HUES6 (cell line): ENCODE measurements around the gene WDFY3.

Experiments used
- H3K27ac ChIP-seq: 2 replicates; pipeline ENCODE4 v1.7.0; 2013; ENCODE audit warnings: low read depth, mild to moderate bottlenecking, low read length, inconsistent platforms
- H3K27me3 ChIP-seq: 2 replicates; pipeline ENCODE4 v1.6.1; 2013; ENCODE audit warnings: low read length; ENCODE audit not compliant: control insufficient read depth, insufficient read depth
- H3K36me3 ChIP-seq: 2 replicates; pipeline ENCODE4 v1.6.1; 2013; ENCODE audit warnings: low read length; ENCODE audit not compliant: control insufficient read depth, insufficient read depth
- H3K4me1 ChIP-seq: 2 replicates; pipeline ENCODE4 v1.6.1; 2013; ENCODE audit warnings: low read length; ENCODE audit not compliant: control insufficient read depth, insufficient read depth
- H3K4me3 ChIP-seq: 2 replicates; pipeline ENCODE4 v1.5.1; 2013; ENCODE audit warnings: low read depth, low read length
- H3K9ac ChIP-seq: one replicate; pipeline ENCODE4 v1.6.1; 2013; ENCODE audit warnings: mild to moderate bottlenecking, low read length
- H3K9me3 ChIP-seq: 2 replicates; pipeline ENCODE4 v1.6.1; 2013; ENCODE audit warnings: low read depth, low read length; ENCODE audit not compliant: control insufficient read depth, insufficient read depth

Gene WDFY3

DNA sequence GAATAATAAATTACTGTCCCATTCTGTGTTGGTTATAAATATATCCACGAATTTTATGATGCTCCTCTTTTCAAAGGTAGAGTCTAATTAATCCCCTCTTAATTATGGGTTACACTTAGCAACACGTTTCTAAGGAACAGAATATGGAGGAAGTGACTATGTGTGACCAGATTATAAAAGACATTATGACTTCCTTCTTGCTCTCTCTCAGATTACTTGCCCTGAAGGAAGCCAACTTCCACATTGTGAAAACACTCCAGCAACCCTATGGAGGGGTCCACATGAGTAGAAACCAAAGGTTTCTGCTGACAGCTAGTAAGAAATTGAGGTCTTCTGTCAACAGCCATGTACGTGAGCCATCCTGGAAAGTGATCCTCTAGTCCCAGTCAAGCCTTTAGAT, 59.3 kb downstream of the WDFY3 start:
- Histone ChIP-seq H3K9ac (no peak overlapping the region), H3K27me3 (no peaks in the 10 kb centered on the region), H3K9me3 (no peaks in the 10 kb centered on the region), H3K4me3 (no peak overlapping the region), H3K4me1 (peaks cover 18% of the 10 kb centered on the region), H3K36me3 (peaks cover 4% of the 10 kb centered on the region; the same call in 1 of the 2 replicates), H3K27ac (no peak overlapping the region)

DNA sequence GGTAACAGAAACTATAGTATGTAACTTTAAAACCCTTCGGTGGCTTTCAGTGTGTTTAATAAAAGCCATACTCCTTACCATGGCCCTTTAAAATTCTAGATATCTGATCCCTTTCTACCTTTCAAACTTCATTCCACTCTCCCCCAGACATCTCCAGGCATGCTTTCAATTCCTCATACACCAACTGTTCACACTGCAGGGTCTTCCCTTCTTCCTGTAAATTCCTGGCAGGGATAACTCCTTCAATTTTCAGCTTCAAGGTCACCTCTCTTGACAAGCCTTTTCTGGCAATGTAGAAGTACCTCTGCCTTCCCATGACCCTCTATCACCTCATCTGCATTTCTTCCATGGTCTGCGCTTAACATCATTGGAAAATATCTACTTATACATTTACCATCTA, 60.8 kb downstream of the WDFY3 start:
- no peak overlapping the region for H3K27ac ChIP-seq
- H3K36me3 ChIP-seq = peaks cover 4% of the 10 kb centered on the region; the same call in 1 of the 2 replicates
- H3K9ac ChIP-seq = no peak overlapping the region
- no peak overlapping the region for H3K4me3 ChIP-seq
- H3K27me3 ChIP-seq = no peaks in the 10 kb centered on the region
- no peaks in the 10 kb centered on the region for H3K9me3 ChIP-seq
- H3K4me1 ChIP-seq = peaks cover 32% of the 10 kb centered on the region

GRCh38 chr4:84901740-84902281, 64.7 kb downstream of the WDFY3 start:
- H3K27ac ChIP-seq = no peak overlapping the region
- H3K36me3 ChIP-seq = peaks cover 10% of the 10 kb centered on the region; the same call in 1 of the 2 replicates

DNA sequence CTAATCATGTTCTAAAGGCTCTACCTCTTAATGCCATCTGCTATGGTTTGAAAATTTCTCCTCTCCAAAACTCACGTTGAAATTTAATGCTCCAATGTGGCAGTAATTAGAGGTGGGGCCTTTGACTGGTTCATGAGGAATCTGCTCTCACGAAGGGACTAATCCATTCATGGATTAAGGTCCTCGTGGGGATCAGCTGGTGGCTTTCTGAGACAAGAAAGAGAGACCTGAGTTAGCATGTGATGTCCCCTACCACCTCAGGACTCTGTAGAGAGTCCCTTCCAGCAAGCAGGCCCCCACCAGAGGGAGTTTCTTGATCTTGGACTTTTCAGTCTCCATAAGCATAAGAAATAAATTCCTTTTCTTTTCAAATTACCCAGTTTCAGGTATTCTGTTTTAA, 65.3 kb downstream of the WDFY3 start:
- Histone ChIP-seq H3K4me1 (peaks cover 24% of the 10 kb centered on the region), H3K36me3 (peaks cover 10% of the 10 kb centered on the region; the same call in 1 of the 2 replicates), H3K27me3 (no peaks in the 10 kb centered on the region), H3K9ac (no peak overlapping the region), H3K4me3 (no peak overlapping the region), H3K27ac (no peak overlapping the region), H3K9me3 (no peaks in the 10 kb centered on the region)

More at GRCh38 chr4:84901740-84902281, 64.7 kb downstream of the WDFY3 start:
- no peak overlapping the region for H3K9ac ChIP-seq
- H3K9me3 ChIP-seq = no peaks in the 10 kb centered on the region
- H3K4me1 ChIP-seq = peaks cover 24% of the 10 kb centered on the region
- H3K27me3 ChIP-seq = no peaks in the 10 kb centered on the region
- no peak overlapping the region for H3K4me3 ChIP-seq

DNA sequence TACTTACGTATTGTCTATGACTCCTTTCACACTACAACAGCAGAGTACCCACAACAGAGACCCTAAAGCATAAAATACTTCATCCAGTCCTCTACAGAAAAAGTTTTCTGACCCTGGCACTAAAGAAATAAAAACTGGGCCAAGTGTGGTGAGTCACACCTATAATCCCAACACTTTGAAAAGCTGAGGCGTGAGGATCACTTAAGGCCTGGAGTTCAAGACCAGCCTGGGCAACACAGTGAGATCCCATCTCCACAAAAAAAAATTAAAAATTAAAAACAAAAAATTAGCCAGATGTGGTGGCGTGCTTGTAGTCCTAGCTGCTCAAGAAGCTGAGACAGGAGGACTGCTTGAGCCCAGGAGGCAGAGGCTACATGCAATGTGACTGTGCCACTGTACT, 66.9 kb downstream of the WDFY3 start:
- Histone ChIP-seq H3K27me3 (no peaks in the 10 kb centered on the region), H3K27ac (no peak overlapping the region), H3K4me1 (peaks cover 18% of the 10 kb centered on the region), H3K9ac (no peak overlapping the region), H3K9me3 (no peaks in the 10 kb centered on the region), H3K4me3 (no peak overlapping the region), H3K36me3 (peaks cover 10% of the 10 kb centered on the region; the same call in 1 of the 2 replicates)

- Histone ChIP-seq H3K27ac (no peak overlapping the region), H3K4me3 (no peak overlapping the region), H3K4me1 (peaks cover 22% of the 10 kb centered on the region), H3K27me3 (no peaks in the 10 kb centered on the region), H3K9me3 (no peaks in the 10 kb centered on the region), H3K36me3 (peaks cover 10% of the 10 kb centered on the region; the same call in 1 of the 2 replicates), H3K9ac (no peak overlapping the region)
These were observed 69.0 kb downstream of the WDFY3 start for GRCh38 chr4:84897516-84897915.

- Histone ChIP-seq H3K27me3 (no peaks in the 10 kb centered on the region), H3K9me3 (no peaks in the 10 kb centered on the region), H3K4me1 (peaks cover 7% of the 10 kb centered on the region; the same call in 1 of the 2 replicates), H3K27ac (no peak overlapping the region), H3K36me3 (0 out of 2 replicates have a peak, but pooled peaks cover 2% of the 10 kb centered on the region), H3K9ac (no peak overlapping the region), H3K4me3 (no peak overlapping the region)
These were observed 71.2 kb downstream of the WDFY3 start for GRCh38 chr4:84895283-84895682.

- Histone ChIP-seq H3K27me3 (no peaks in the 10 kb centered on the region), H3K27ac (no peak overlapping the region), H3K4me3 (no peak overlapping the region), H3K9me3 (no peaks in the 10 kb centered on the region), H3K9ac (no peak overlapping the region), H3K36me3 (no peaks in the 10 kb centered on the region), H3K4me1 (peaks cover 7% of the 10 kb centered on the region; the same call in 1 of the 2 replicates)
These were observed 71.9 kb downstream of the WDFY3 start for GRCh38 chr4:84894621-84895020.

GRCh38 chr4:84892950-84893349, 73.5 kb downstream of the WDFY3 start:
- Histone ChIP-seq H3K4me3 (no peak overlapping the region), H3K27ac (no peak overlapping the region), H3K36me3 (no peaks in the 10 kb centered on the region), H3K9ac (no peak overlapping the region), H3K4me1 (peaks cover 7% of the 10 kb centered on the region; the same call in 1 of the 2 replicates), H3K9me3 (no peaks in the 10 kb centered on the region), H3K27me3 (no peaks in the 10 kb centered on the region)

GRCh38 chr4:84887824-84888223, 78.7 kb downstream of the WDFY3 start:
- Histone ChIP-seq H3K36me3 (no peaks in the 10 kb centered on the region), H3K4me3 (no peak overlapping the region), H3K27me3 (no peaks in the 10 kb centered on the region), H3K27ac (no peak overlapping the region), H3K9me3 (no peaks in the 10 kb centered on the region), H3K9ac (no peak overlapping the region), H3K4me1 (peaks cover 5% of the 10 kb centered on the region; the same call in 1 of the 2 replicates)

GRCh38 chr4:84879651-84880200, 86.8 kb downstream of the WDFY3 start:
- Histone ChIP-seq H3K4me3 (no peak overlapping the region), H3K27me3 (no peaks in the 10 kb centered on the region), H3K27ac (no peak overlapping the region), H3K9me3 (no peaks in the 10 kb centered on the region), H3K9ac (no peak overlapping the region), H3K36me3 (no peaks in the 10 kb centered on the region), H3K4me1 (peaks cover 6% of the 10 kb centered on the region; the same call in 1 of the 2 replicates)
